Breast epithelium (tissue), 3 donors: ENCODE results near the gene BCAS3.

Experiments
- CTCF ChIP-seq, 3 donors: fragments of 450-650 bp; IDR thresholded peaks; one replicate each; pipeline ENCODE4 v1.5.1; 2016 to 2017; ENCODE audit warnings: antibody characterized with exemption in 3 of 3, mild to moderate bottlenecking in 3 of 3, moderate library complexity in 3 of 3
- POLR2A ChIP-seq: fragments of 450-650 bp; IDR thresholded peaks from one replicate; pipeline ENCODE4 v1.6.1; 2016; ENCODE audit warnings: antibody characterized with exemption, mild to moderate bottlenecking, moderate library complexity

DNA sequence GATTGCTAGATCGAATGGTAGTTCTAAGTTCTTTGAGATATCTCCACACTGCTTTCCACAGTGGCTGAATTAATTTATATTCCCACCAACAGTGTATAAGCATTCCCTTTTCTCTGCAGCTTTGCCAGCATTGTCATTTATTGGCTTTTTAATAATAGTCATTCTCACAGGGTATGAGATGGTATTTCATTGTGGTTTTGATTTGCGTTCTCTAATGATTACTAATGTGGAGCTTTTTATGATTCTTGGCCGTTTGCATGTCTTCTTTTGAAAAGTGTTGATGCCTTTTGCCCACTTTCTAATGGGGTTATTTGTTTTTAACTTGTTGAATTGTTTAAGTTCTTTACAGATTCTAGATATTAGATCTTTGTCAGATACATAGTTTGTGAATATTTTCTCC is 36.5 kb upstream of the BCAS3 start:
- TF ChIP-seq CTCF (IDR thresholded peaks at IDR 0.05), result no peak
- no peak for TF ChIP-seq POLR2A
